ENCODE measurements around the gene KLHL29.

DNA sequence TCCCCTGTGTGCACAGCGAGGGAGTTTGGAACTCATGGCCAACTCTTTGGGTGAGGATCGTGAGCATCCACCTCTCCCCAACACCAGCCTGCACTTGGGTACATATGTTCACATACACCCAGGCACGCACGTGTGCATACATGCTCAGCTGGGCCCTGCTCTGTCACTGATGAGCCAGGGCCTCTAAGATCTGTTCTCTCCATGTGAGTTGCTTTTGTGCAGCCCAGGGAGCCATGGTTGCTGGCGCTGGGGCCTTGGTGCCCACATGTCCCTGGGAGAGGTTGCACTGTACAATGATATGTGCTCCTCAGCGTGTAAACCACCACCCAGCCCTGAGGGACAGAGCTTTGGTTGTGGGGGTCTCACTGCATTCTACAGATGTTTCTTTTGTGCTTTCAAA lies 44.1 kb downstream of the KLHL29 start:
- TF ChIP-seq, protein P1, sequence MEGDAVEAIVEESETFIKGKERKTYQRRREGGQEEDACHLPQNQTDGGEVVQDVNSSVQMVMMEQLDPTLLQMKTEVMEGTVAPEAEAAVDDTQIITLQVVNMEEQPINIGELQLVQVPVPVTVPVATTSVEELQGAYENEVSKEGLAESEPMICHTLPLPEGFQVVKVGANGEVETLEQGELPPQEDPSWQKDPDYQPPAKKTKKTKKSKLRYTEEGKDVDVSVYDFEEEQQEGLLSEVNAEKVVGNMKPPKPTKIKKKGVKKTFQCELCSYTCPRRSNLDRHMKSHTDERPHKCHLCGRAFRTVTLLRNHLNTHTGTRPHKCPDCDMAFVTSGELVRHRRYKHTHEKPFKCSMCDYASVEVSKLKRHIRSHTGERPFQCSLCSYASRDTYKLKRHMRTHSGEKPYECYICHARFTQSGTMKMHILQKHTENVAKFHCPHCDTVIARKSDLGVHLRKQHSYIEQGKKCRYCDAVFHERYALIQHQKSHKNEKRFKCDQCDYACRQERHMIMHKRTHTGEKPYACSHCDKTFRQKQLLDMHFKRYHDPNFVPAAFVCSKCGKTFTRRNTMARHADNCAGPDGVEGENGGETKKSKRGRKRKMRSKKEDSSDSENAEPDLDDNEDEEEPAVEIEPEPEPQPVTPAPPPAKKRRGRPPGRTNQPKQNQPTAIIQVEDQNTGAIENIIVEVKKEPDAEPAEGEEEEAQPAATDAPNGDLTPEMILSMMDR (IDR thresholded peaks at IDR 0.05), result no peak
- no peak for TF ChIP-seq POLR2A (IDR thresholded peaks at IDR 0.05)

Data from ovary (tissue), 3 donors.